Adrenal gland (tissue), 12 donors: Measurements from ENCODE around the gene RABL3. TPM values are rescaled to one million over a fixed set of nuclear protein-coding genes. Genes with fewer than 3 reads are reported as not detected.

ENCODE experiments used
- DNase-seq, 7 donors: peaks; one replicate each; pipeline ENCODE4 v3.0.0-alpha.2; 2019 to 2020
- H3K27ac ChIP-seq, 5 donors: fragments of 200-600 bp; sonication (generic) in 4 of 5; 1 replicate in 3 of 5; 2 replicates in 2 of 5; pipeline versions ENCODE4 v1.5.1 to v1.8.0; 2016 to 2020; ENCODE audit warnings: mild to moderate bottlenecking in 1 of 5
- H3K27me3 ChIP-seq: fragments of 200-600 bp; 2 replicates; pipeline ENCODE4 v1.8.0; 2021
- H3K36me3 ChIP-seq, 2 donors: fragments of 200-600 bp; replicated peaks in 1 of 2; 1 replicate in 1 of 2; 2 replicates in 1 of 2; pipeline versions ENCODE4 v1.5.1 to v1.8.0; 2018 to 2022
- H3K4me1 ChIP-seq, 2 donors: fragments of 200-600 bp; replicated peaks in 1 of 2; 1 replicate in 1 of 2; 2 replicates in 1 of 2; pipeline versions ENCODE4 v1.5.1 to v1.8.0; 2018 to 2021
- H3K4me3 ChIP-seq, 4 donors: fragments of 200-600 bp; sonication (generic) in 3 of 4; one replicate each; pipeline ENCODE4 v1.5.1; 2016 to 2018
- H3K9me3 ChIP-seq, 3 donors: fragments of 200-600 bp; sonication (generic) in 1 of 3; replicated peaks in 1 of 3; 1 replicate in 2 of 3; 2 replicates in 1 of 3; pipeline versions ENCODE4 v1.5.1 to v1.8.0; 2016 to 2021
- CTCF ChIP-seq, 6 experiments: fragments of 450-650 bp in 4 of 6; fragments of 200-600 bp in 2 of 6; sonication (generic) in 1 of 6; IDR thresholded peaks; 1 replicate in 5 of 6; 2 replicates in 1 of 6; pipeline versions ENCODE4 v1.5.1 to v1.8.0; 2016 to 2021; ENCODE audit warnings: antibody characterized with exemption in 6 of 6, mild to moderate bottlenecking in 2 of 6, moderate library complexity in 1 of 6
- POLR2A ChIP-seq, 2 donors: fragments of 450-650 bp; IDR thresholded peaks; one replicate each; pipeline ENCODE4 v1.6.1; 2017; ENCODE audit warnings: antibody characterized with exemption in 2 of 2, mild to moderate bottlenecking in 2 of 2, moderate library complexity in 1 of 2
- WGBS, 4 donors: extraction: QIAGEN DNeasy Blood & Tissue Kit in 2 of 4; methylation state at CpG; one replicate each; pipeline versions ENCODE4 v1.1.5 to v1.1.7; 2013 to 2017; 5-methylcytosine and 5-hydroxymethylcytosine counted together
- intact Hi-C, 2 donors: fragments of 100-400 bp; cut with DNase I; formaldehyde crosslinking; loops; one replicate each; pipeline versions ENCODE4 v1.14.1 to v1.15.0; 2022 to 2023
- polyA plus RNA-seq, 3 donors: library from polyadenylated mRNA; stranded (reverse); fragments of 200-250 nt in 2 of 3; fragments of 350-450 nt in 1 of 3; fragmentation: Illumina TruSeq in 1 of 3; extraction: RNeasy Lipid Tissue Mini Kit (QIAGEN cat#74804) in 1 of 3; gene quantifications; one replicate each; pipeline ENCODE4 v1.2.3, GENCODE V29; 2013 to 2014
- total RNA-seq, 9 donors: library from RNA; depleted of rRNA in 4 of 9; stranded (reverse); fragments of >200 nt in 4 of 9; fragments of 120-200 nt in 1 of 9; fragmentation: NEBNext Ultra II Directional in 1 of 9; extraction: Animal tissue kit (Norgen Biotek cat#: 25700) in 1 of 9; gene quantifications; one replicate each; pipeline versions ENCODE4 v1.1.0 to v1.2.4, GENCODE V29; 2013 to 2023
- donor health status: healthy with polysubstance abuse.
- donor health status: Bipolar disorder and iron deficiency.
- donor health status: DM: yes; HTN: yes; CAD: no.
- donor health status: DM: no; HTN: no; CAD: no.
- donor health status: DM: no; HTN: no; CAD: no.
- donor health status: DM: yes; HTN: yes; CAD: no.

Gene RABL3
- total and polyA plus RNA-seq, 12 donors = 5.8 to 94.2 (median 47.5) TPM

GRCh38 chr3:120652896-120653545, 89.3 kb downstream of the RABL3 start:
- no peaks in the 10 kb centered on the region for H3K9me3 ChIP-seq
- TF ChIP-seq POLR2A (IDR thresholded peaks at IDR 0.05) (no peak), CTCF (IDR thresholded peaks at IDR 0.05) (no peak)
- DNase-seq = peak in 1 of 7 donors; percentile 10
- no peaks in the 10 kb centered on the region for H3K27me3 ChIP-seq
- H3K4me1 ChIP-seq = peaks cover 5 to 9% of the 10 kb centered on the region in 2 donors
- WGBS, 4 donors = 54 to 62% (median 57%) methylated on average over 5 of the region's 5 CpGs
- H3K4me3 ChIP-seq = no peak overlapping the region
- H3K27ac ChIP-seq = no peak overlapping the region
- no peaks in the 10 kb centered on the region for H3K36me3 ChIP-seq
- intact Hi-C loops = no loop called here

- no peaks in the 10 kb centered on the region for H3K9me3 ChIP-seq
- WGBS, 4 donors = 82 to 96% (median 87%) methylated on average over 3 of the region's 3 CpGs
- no peak overlapping the region for H3K27ac ChIP-seq
- TF ChIP-seq CTCF (IDR thresholded peaks at IDR 0.05) (no peak), POLR2A (IDR thresholded peaks at IDR 0.05) (no peak)
- no peaks in the 10 kb centered on the region for H3K27me3 ChIP-seq
- H3K4me1 ChIP-seq = peaks cover 5 to 9% of the 10 kb centered on the region in 2 donors
- DNase-seq = no peak
- H3K36me3 ChIP-seq = no peaks in the 10 kb centered on the region
- no peak overlapping the region for H3K4me3 ChIP-seq
- intact Hi-C loops = no loop called here
Observed at GRCh38 chr3:120652281-120652680, 90.0 kb downstream of the RABL3 start.

GRCh38 chr3:120650311-120650710, 92.0 kb downstream of the RABL3 start:
- DNase-seq = no peak
- no peaks in the 10 kb centered on the region for H3K36me3 ChIP-seq
- no peaks in the 10 kb centered on the region for H3K9me3 ChIP-seq
- no peak overlapping the region for H3K4me3 ChIP-seq
- no peak for TF ChIP-seq POLR2A (IDR thresholded peaks at IDR 0.05)
- TF ChIP-seq CTCF (IDR thresholded peaks at IDR 0.05) = no peak
- H3K27me3 ChIP-seq = no peaks in the 10 kb centered on the region
- H3K4me1 ChIP-seq = peaks cover 5 to 9% of the 10 kb centered on the region in 2 donors
- intact Hi-C loops = no loop called here
- 69 to 79% (median 75%) methylated on average over 2 of the region's 2 CpGs for WGBS, 4 donors
- no peak overlapping the region for H3K27ac ChIP-seq

- Histone ChIP-seq H3K9me3 (no peaks in the 10 kb centered on the region), H3K27me3 (no peaks in the 10 kb centered on the region), H3K27ac (no peak overlapping the region), H3K4me3 (no peak overlapping the region), H3K36me3 (no peaks in the 10 kb centered on the region), H3K4me1 (peaks cover 5 to 9% of the 10 kb centered on the region in 2 donors)
- no peak for TF ChIP-seq CTCF (IDR thresholded peaks at IDR 0.05)
- TF ChIP-seq POLR2A (IDR thresholded peaks at IDR 0.05) = no peak
- WGBS, 4 donors = 52 to 67% (median 60%) methylated on average over 3 of the region's 3 CpGs
- DNase-seq = no peak
- intact Hi-C loops = no loop called here
Observed at GRCh38 chr3:120649830-120650233, 92.5 kb downstream of the RABL3 start.
